HL-60 (cell line): ENCODE results near the gene MAD1L1.
"Not testable (repeated sequence)": the region's sequence is repeated elsewhere in the genome, so short reads cannot be mapped to it uniquely, and the experiment has no call there.

Experiments
- DNase-seq, 2 experiments: peaks; one replicate each; pipeline ENCODE4 v3.0.0-alpha.2; 2010 to 2020; ENCODE audit warnings: low read depth in 1 of 2, low spot score in 1 of 2
- H3K27ac ChIP-seq: fragments of 250-450 bp; sonication (Bioruptor Pico); replicated peaks from 2 replicates; pipeline ENCODE4 v1.5.1; 2020; ENCODE audit warnings: mild to moderate bottlenecking, moderate library complexity
- H3K27me3 ChIP-seq: fragments of 250-450 bp; sonication (Bioruptor Pico); 2 replicates; pipeline ENCODE4 v1.5.1; 2021; ENCODE audit warnings: mild to moderate bottlenecking, moderate library complexity; ENCODE audit not compliant: insufficient read depth, poor library complexity, severe bottlenecking
- H3K4me3 ChIP-seq: replicated peaks from 2 replicates; pipeline ENCODE4 v1.5.1; 2011; ENCODE audit warnings: mild to moderate bottlenecking, control low read depth, low read length; ENCODE audit not compliant: insufficient read depth
- CTCF ChIP-seq: IDR thresholded peaks from one replicate; pipeline ENCODE4 v1.5.1; 2011; ENCODE audit warnings: low read length, control low read depth, inconsistent platforms; ENCODE audit not compliant: insufficient read depth
- GABPA ChIP-seq: IDR thresholded peaks from 2 replicates; pipeline ENCODE4 v1.6.1; 2012; ENCODE audit warnings: low read depth
- POLR2AphosphoS5 ChIP-seq: IDR thresholded peaks from 2 replicates; pipeline ENCODE4 v1.6.1; 2012; ENCODE audit warnings: low read depth
- REST ChIP-seq: IDR thresholded peaks from 2 replicates; pipeline ENCODE4 v1.6.1; 2012; ENCODE audit warnings: low read depth; ENCODE audit not compliant: insufficient replicate concordance
- SPI1 ChIP-seq: IDR thresholded peaks from 2 replicates; pipeline ENCODE4 v1.6.1; 2012; ENCODE audit warnings: low read depth, mild to moderate bottlenecking, borderline replicate concordance

MAD1L1 gene

GRCh38 chr7:1841286-1842021 is 391.3 kb downstream of the MAD1L1 start:
- not testable (repeated sequence) for H3K27ac ChIP-seq

GRCh38 chr7:1840744-1841143 is 392.0 kb downstream of the MAD1L1 start:
- not testable (repeated sequence) for DNase-seq, H3K27me3 ChIP-seq, H3K27ac ChIP-seq, H3K4me3 ChIP-seq

More at GRCh38 chr7:1841286-1842021, 391.3 kb downstream of the MAD1L1 start:
- DNase-seq = peak in 1 of 2 experiments; percentile 67
- not testable (repeated sequence) for H3K27me3 ChIP-seq, H3K4me3 ChIP-seq
- TF ChIP-seq SPI1 = peak; percentile 60; the same call in 1 of the 2 replicates

- H3K4me3 ChIP-seq = no peak overlapping the region
- no peak for DNase-seq
- TF ChIP-seq POLR2AphosphoS5 (no peak), GABPA (no peak), CTCF (no peak), SPI1 (no peak), REST (no peak)
- H3K27ac ChIP-seq = no peak overlapping the region
- no peaks in the 10 kb centered on the region for H3K27me3 ChIP-seq
Observed at GRCh38 chr7:1839701-1840100, 393.0 kb downstream of the MAD1L1 start.

- not testable (repeated sequence) for H3K4me3 ChIP-seq, H3K27me3 ChIP-seq, DNase-seq
- peak overlapping the region; percentile 6 for H3K27ac ChIP-seq
Observed at GRCh38 chr7:1838911-1839531, 393.7 kb downstream of the MAD1L1 start.

GRCh38 chr7:1838544-1838872 is 394.2 kb downstream of the MAD1L1 start:
- not testable (repeated sequence) for H3K27me3 ChIP-seq, DNase-seq, H3K4me3 ChIP-seq
- H3K27ac ChIP-seq = peak overlapping the region; percentile 56

- H3K27me3 ChIP-seq, H3K4me3 ChIP-seq: not testable (repeated sequence)
- H3K27ac ChIP-seq = peak overlapping the region; percentile 56
- TF ChIP-seq SPI1 (peak; percentile 79), POLR2AphosphoS5 (0 out of 2 replicates have a peak, but pooled peaks have one; percentile 36)
- DNase-seq = peak in 1 of 2 experiments; percentile 78
Observed at GRCh38 chr7:1837696-1838543, 394.8 kb downstream of the MAD1L1 start.

GRCh38 chr7:1831933-1832535 is 400.7 kb downstream of the MAD1L1 start:
- peak overlapping the region; percentile 68 for H3K27ac ChIP-seq
- not testable (repeated sequence) for DNase-seq, H3K4me3 ChIP-seq, H3K27me3 ChIP-seq
